CD4-positive, alpha-beta T cell treated with Interleukin-6 at 100 ng/mL for 8 hours (primary cell): ENCODE data around the gene CUL2.
A peak's percentile ranks its signal among the peaks of the same experiment; 100 is the strongest.
"Not testable (repeated sequence)": the region's sequence is repeated elsewhere in the genome, so short reads cannot be mapped to it uniquely, and the experiment has no call there.

ENCODE experiments used
- DNase-seq: peaks from one replicate; pipeline ENCODE4 v3.0.0-alpha.2; 2020; ENCODE audit warnings: mixed read lengths, low spot score

The CUL2 gene

GRCh38 chr10:35090162-35090954 lies at the start of gene CUL2:
Gene CUL2 (minus strand): TSS chr10:35090341. CDS start chr10:35071317, 19,024 bp downstream.
- DNase-seq: peak; percentile 89

GRCh38 chr10:35136263-35136815 lies 46.2 kb upstream of the CUL2 start:
- no peak for DNase-seq

GRCh38 chr10:35135861-35136260 lies 45.7 kb upstream of the CUL2 start:
- DNase-seq: peak; percentile 33

- no peak for DNase-seq
Measured at GRCh38 chr10:35133586-35133985, 43.4 kb upstream of the CUL2 start.

- no peak for DNase-seq
Measured at GRCh38 chr10:35132727-35133126, 42.6 kb upstream of the CUL2 start.

- no peak for DNase-seq
Measured at GRCh38 chr10:35130663-35131062, 40.5 kb upstream of the CUL2 start.

- DNase-seq: no peak
Measured at GRCh38 chr10:35129185-35129674, 39.1 kb upstream of the CUL2 start.

- DNase-seq: peak; percentile 22
Measured at GRCh38 chr10:35127289-35127891, 37.2 kb upstream of the CUL2 start.

GRCh38 chr10:35126530-35127288 lies 36.6 kb upstream of the CUL2 start, which contains the start of gene CREM:
Gene CREM (plus strand): TSS chr10:35126846. CDS start chr10:35137836, 10,990 bp downstream.
- DNase-seq: peak; percentile 99

GRCh38 chr10:35126062-35126529 lies 36.0 kb upstream of the CUL2 start:
- no peak for DNase-seq

- no peak for DNase-seq
Measured at GRCh38 chr10:35124540-35124939, 34.4 kb upstream of the CUL2 start.

GRCh38 chr10:35119378-35119777 lies 29.2 kb upstream of the CUL2 start:
- DNase-seq: no peak

- no peak for DNase-seq
Measured at GRCh38 chr10:35112571-35112970, 22.4 kb upstream of the CUL2 start.

- DNase-seq: no peak
Measured at GRCh38 chr10:35103882-35104281, 13.7 kb upstream of the CUL2 start.

- no peak for DNase-seq
Measured at GRCh38 chr10:35097510-35097909, 7.4 kb upstream of the CUL2 start.

GRCh38 chr10:35096312-35096711 lies 6.2 kb upstream of the CUL2 start:
- DNase-seq: no peak

GRCh38 chr10:35092851-35093250 lies 2.7 kb upstream of the CUL2 start:
- DNase-seq: no peak

GRCh38 chr10:35091994-35092790 lies 2.1 kb upstream of the CUL2 start:
- no peak for DNase-seq

GRCh38 chr10:35089611-35090161 lies 455 bp downstream of the CUL2 start:
- peak; percentile 10 for DNase-seq

- DNase-seq: no peak
Measured at GRCh38 chr10:35083242-35083641, 6.9 kb downstream of the CUL2 start.

GRCh38 chr10:35080261-35080660 lies 9.9 kb downstream of the CUL2 start:
- not testable (repeated sequence) for DNase-seq
